A549 (cell line): Measurements from ENCODE around the gene SELP. TPM values are rescaled to one million over a fixed set of nuclear protein-coding genes. Genes with fewer than 3 reads are reported as not detected.

ENCODE experiments used
- ATAC-seq, 2 experiments: fragments of 200-7000 bp in 1 of 2; fragments of >200 bp in 1 of 2; cut with Nextera tagmentation in 1 of 2; cut with Tn5 transposase in 1 of 2; 3 replicates each; pipeline versions ENCODE4 v1.8.0 to v1.9.1; 2018 to 2020; ENCODE audit warnings: mild to moderate bottlenecking in 1 of 2, moderate library complexity in 1 of 2
- CTCF ChIA-PET: fragments of 300-600 bp; sonication (Branson Sonifier 250); formaldehyde crosslinking; extraction: SDS; loops from one replicate; lab custom pipeline; 2021; ENCODE audit warnings: antibody characterized with exemption, inconsistent platforms; lab: Yijun Ruan, JAX
- POLR2A ChIA-PET: fragments of 350-600 bp; formaldehyde crosslinking; extraction: SDS; loops from one replicate; lab custom pipeline; 2021; ENCODE audit warnings: antibody characterized with exemption, inconsistent platforms; lab: Yijun Ruan, JAX
- DNase-seq, 2 experiments: peaks; one replicate each; pipeline versions ENCODE4 v3.0.0 to v3.0.0-alpha.2; 2011 to 2016; ENCODE audit warnings: low read depth in 1 of 2, low spot score in 1 of 2
- FAIRE-seq: peaks from 2 replicates; lab custom pipeline; 2011; peaks lifted over from hg19 to GRCh38; lab: Jason Lieb, UNC
- H3K27ac ChIP-seq, 2 experiments: fragments of >200 bp; sonication (Bioruptor Twin); formaldehyde crosslinking; 3 replicates each; pipeline ENCODE4 v1.5.1; 2016 to 2017
- H3K4me1 ChIP-seq: fragments of >200 bp; sonication (Bioruptor Twin); formaldehyde crosslinking; 3 replicates; pipeline ENCODE4 v1.6.1; 2016
- H3K4me2 ChIP-seq: fragments of >200 bp; sonication (Bioruptor Twin); formaldehyde crosslinking; 3 replicates; pipeline ENCODE4 v1.6.1; 2016
- H3K4me3 ChIP-seq: fragments of >200 bp; sonication (Bioruptor Twin); formaldehyde crosslinking; 3 replicates; pipeline ENCODE4 v1.5.1; 2016
- H3K9me3 ChIP-seq: fragments of >200 bp; sonication (Bioruptor Twin); formaldehyde crosslinking; 3 replicates; pipeline ENCODE4 v1.6.1; 2016
- CBX8 ChIP-seq: fragments of 200-600 bp; sonication (generic); IDR thresholded peaks from 2 replicates; pipeline ENCODE4 v1.6.1; 2016
- CEBPB ChIP-seq, 2 experiments: fragments of >200 bp in 1 of 2; sonication (Bioruptor Twin) in 1 of 2; formaldehyde crosslinking in 1 of 2; IDR thresholded peaks; 2 replicates each; pipeline ENCODE4 v1.6.1; 2012 to 2016
- EHF ChIP-seq: fragments of 250-450 bp; sonication (Bioruptor Pico); IDR thresholded peaks from 2 replicates; pipeline ENCODE4 v1.5.0; 2020; ENCODE audit warnings: mild to moderate bottlenecking
- FOXS1 ChIP-seq: fragments of 250-450 bp; sonication (Bioruptor Pico); IDR thresholded peaks from 2 replicates; pipeline ENCODE4 v1.5.0; 2020; ENCODE audit warnings: mild to moderate bottlenecking, moderate library complexity
- HOXA7 ChIP-seq: fragments of 250-450 bp; sonication (Bioruptor Pico); IDR thresholded peaks from 2 replicates; pipeline ENCODE4 v1.5.0; 2020; ENCODE audit warnings: mild to moderate bottlenecking, moderate library complexity
- HOXB13 ChIP-seq: fragments of 250-450 bp; sonication (Bioruptor Pico); IDR thresholded peaks from 2 replicates; pipeline ENCODE4 v1.5.0; 2020; ENCODE audit warnings: low read depth, mild to moderate bottlenecking, moderate library complexity
- KDM5A ChIP-seq: fragments of 200-600 bp; sonication (generic); IDR thresholded peaks from 2 replicates; pipeline ENCODE4 v1.6.1; 2016; ENCODE audit warnings: antibody characterized with exemption, mild to moderate bottlenecking
- MAZ ChIP-seq: fragments of 150-350 bp; IDR thresholded peaks from 2 replicates; pipeline ENCODE4 v1.6.1; 2014; ENCODE audit warnings: antibody characterized with exemption, low read depth, low read length, borderline replicate concordance
- MYC ChIP-seq: IDR thresholded peaks from 2 replicates; pipeline ENCODE4 v1.6.1; 2012; ENCODE audit warnings: mild to moderate bottlenecking, inconsistent platforms, low read length, improper control_type of control experiment, borderline replicate concordance
- POLR2A ChIP-seq: IDR thresholded peaks from 2 replicates; pipeline ENCODE4 v1.6.1; 2012; ENCODE audit warnings: mild to moderate bottlenecking, low read length
- POLR2AphosphoS2 ChIP-seq: conservative IDR thresholded peaks from 2 replicates; pipeline ENCODE4 v1.6.1; 2012; ENCODE audit warnings: low read length, improper control_type of control experiment, inconsistent platforms
- RCOR1 ChIP-seq: fragments of 150-350 bp; IDR thresholded peaks from 2 replicates; pipeline ENCODE4 v1.6.1; 2014; ENCODE audit warnings: antibody characterized with exemption, low read length, low read depth
- RFX5 ChIP-seq: fragments of 450-650 bp; IDR thresholded peaks from 2 replicates; pipeline ENCODE4 v1.7.1; 2014; ENCODE audit warnings: antibody characterized with exemption, mild to moderate bottlenecking, moderate library complexity
- SREBF2 ChIP-seq: fragments of 450-650 bp; IDR thresholded peaks from 2 replicates; pipeline ENCODE4 v1.6.1; 2014; ENCODE audit warnings: mild to moderate bottlenecking, moderate library complexity
- ZC3H11A ChIP-seq: fragments of 450-650 bp; IDR thresholded peaks from 2 replicates; pipeline ENCODE4 v1.6.1; 2014; ENCODE audit warnings: antibody characterized with exemption, mild to moderate bottlenecking
- WGBS: methylation state at CpG from one replicate; pipeline ENCODE4 v1.1.6; 2017; ENCODE audit errors: missing lambda C conversion rate; 5-methylcytosine and 5-hydroxymethylcytosine counted together
- polyA plus RNA-seq, 4 experiments: library from polyadenylated mRNA; depleted of rRNA in 3 of 4; stranded (reverse); fragments of >200 nt; fragmentation: RNase III in 1 of 4; extraction: RNeasy Plus Mini Kit Qiagen cat#74134 plus additional on column Dnase treatment in 1 of 4; gene quantifications; 2 replicates in 3 of 4; 3 replicates in 1 of 4; pipeline ENCODE4 v1.2.3, GENCODE V29; 2011 to 2017
- TF ChIP-seq, protein P1 (sequence below): fragments of >200 bp; sonication (Bioruptor Twin); formaldehyde crosslinking; IDR thresholded peaks from 3 replicates; pipeline ENCODE4 v1.5.1; 2016
- TF ChIP-seq, protein P2 (sequence below): IDR thresholded peaks from 2 replicates; pipeline ENCODE4 v1.6.1; 2012
- TF ChIP-seq, protein P3 (sequence below): fragments of 150-350 bp; IDR thresholded peaks from 2 replicates; pipeline ENCODE4 v1.6.1; 2014; ENCODE audit warnings: low read depth, mild to moderate bottlenecking, low read length

SELP gene
- polyA plus RNA-seq, 2 of the 4 experiments (the other 2 are of a cell fraction), result not detected

DNA sequence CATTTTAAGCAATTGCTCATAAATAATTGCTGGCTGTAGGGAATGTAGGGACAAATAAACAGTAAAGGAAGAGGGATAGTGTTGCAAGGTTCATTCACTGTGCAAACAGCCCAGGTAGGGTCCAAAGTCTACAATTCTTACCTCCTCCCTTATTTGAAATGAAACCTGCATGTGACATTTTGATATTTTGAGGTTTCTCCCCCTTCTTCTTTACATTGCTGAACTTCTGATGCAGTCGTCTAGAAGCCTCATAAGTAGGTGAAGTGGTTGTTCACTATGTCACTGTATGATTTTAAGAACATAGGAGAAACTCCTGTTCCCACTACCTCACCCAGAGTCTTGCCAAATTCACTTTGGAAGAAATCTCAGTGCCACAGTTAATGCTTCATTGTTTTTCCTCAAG lies 59.8 kb downstream of the SELP start:
- ChIA-PET POLR2A (no interaction called here), CTCF (no interaction called here)
- Histone ChIP-seq H3K4me2 (peak overlapping the region; percentile 40), H3K4me1 (peaks cover 26% of the 10 kb centered on the region; the same call in 2 of the 3 replicates), H3K4me3 (no peak overlapping the region), H3K9me3 (no peaks in the 10 kb centered on the region), H3K27ac (no peak overlapping the region)
- DNase-seq, result no peak
- no peak for ATAC-seq
- 9% methylated on average over 1 of the region's 1 CpG for WGBS
- TF ChIP-seq, protein P1, sequence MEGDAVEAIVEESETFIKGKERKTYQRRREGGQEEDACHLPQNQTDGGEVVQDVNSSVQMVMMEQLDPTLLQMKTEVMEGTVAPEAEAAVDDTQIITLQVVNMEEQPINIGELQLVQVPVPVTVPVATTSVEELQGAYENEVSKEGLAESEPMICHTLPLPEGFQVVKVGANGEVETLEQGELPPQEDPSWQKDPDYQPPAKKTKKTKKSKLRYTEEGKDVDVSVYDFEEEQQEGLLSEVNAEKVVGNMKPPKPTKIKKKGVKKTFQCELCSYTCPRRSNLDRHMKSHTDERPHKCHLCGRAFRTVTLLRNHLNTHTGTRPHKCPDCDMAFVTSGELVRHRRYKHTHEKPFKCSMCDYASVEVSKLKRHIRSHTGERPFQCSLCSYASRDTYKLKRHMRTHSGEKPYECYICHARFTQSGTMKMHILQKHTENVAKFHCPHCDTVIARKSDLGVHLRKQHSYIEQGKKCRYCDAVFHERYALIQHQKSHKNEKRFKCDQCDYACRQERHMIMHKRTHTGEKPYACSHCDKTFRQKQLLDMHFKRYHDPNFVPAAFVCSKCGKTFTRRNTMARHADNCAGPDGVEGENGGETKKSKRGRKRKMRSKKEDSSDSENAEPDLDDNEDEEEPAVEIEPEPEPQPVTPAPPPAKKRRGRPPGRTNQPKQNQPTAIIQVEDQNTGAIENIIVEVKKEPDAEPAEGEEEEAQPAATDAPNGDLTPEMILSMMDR, result no peak
- TF ChIP-seq KDM5A, result no peak
- no peak for TF ChIP-seq RFX5
- no peak for TF ChIP-seq EHF
- TF ChIP-seq, protein P2, sequence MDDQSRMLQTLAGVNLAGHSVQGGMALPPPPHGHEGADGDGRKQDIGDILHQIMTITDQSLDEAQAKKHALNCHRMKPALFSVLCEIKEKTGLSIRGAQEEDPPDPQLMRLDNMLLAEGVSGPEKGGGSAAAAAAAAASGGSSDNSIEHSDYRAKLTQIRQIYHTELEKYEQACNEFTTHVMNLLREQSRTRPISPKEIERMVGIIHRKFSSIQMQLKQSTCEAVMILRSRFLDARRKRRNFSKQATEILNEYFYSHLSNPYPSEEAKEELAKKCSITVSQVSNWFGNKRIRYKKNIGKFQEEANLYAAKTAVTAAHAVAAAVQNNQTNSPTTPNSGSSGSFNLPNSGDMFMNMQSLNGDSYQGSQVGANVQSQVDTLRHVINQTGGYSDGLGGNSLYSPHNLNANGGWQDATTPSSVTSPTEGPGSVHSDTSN, result no peak
- no peak for TF ChIP-seq FOXS1
- no peak for TF ChIP-seq ZC3H11A
- TF ChIP-seq MAZ, result no peak
- no peak for TF ChIP-seq MYC
- no peak for TF ChIP-seq HOXB13 (CRISPR knock-in tag)
- FAIRE-seq, result no peak

DNA sequence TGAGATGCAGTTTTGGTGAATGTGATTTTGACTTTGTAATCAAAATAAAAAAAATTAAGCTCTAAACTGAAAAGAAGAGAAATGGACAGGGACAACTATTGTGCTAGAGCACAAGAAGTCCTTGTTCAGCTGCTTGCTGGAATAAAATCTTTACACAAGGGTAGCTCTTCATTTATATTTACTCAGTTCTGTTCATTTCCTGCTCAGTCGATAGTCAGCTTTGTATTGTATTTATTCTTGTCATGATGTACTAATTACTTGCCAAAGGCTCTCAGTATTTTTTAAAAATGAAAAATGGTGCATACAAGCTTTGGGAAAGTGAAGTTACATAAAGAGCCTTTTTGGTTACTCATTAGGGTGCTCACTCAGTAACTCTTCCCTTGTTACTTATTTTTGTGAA lies 61.4 kb downstream of the SELP start:
- ChIA-PET CTCF (interaction anchor here (1.1 to 1.4 kb wide), 2 partner anchors 9 to 22 kb away, joined by 3 to 4 read pairs; no protein-coding TSS in a partner anchor), POLR2A (no interaction called here)
- WGBS, result 10% methylated on average over 1 of the region's 1 CpG
- Histone ChIP-seq H3K9me3 (0 out of 3 replicates have a peak, but pooled peaks cover 3% of the 10 kb centered on the region), H3K4me3 (no peak overlapping the region), H3K27ac (no peak overlapping the region), H3K4me1 (peaks cover 26% of the 10 kb centered on the region; the same call in 2 of the 3 replicates), H3K4me2 (no peak overlapping the region)
- FAIRE-seq (no peak), DNase-seq (no peak), ATAC-seq (no peak)
- no peak for TF ChIP-seq POLR2A
- TF ChIP-seq RCOR1, result no peak
- TF ChIP-seq SREBF2, result no peak

DNA sequence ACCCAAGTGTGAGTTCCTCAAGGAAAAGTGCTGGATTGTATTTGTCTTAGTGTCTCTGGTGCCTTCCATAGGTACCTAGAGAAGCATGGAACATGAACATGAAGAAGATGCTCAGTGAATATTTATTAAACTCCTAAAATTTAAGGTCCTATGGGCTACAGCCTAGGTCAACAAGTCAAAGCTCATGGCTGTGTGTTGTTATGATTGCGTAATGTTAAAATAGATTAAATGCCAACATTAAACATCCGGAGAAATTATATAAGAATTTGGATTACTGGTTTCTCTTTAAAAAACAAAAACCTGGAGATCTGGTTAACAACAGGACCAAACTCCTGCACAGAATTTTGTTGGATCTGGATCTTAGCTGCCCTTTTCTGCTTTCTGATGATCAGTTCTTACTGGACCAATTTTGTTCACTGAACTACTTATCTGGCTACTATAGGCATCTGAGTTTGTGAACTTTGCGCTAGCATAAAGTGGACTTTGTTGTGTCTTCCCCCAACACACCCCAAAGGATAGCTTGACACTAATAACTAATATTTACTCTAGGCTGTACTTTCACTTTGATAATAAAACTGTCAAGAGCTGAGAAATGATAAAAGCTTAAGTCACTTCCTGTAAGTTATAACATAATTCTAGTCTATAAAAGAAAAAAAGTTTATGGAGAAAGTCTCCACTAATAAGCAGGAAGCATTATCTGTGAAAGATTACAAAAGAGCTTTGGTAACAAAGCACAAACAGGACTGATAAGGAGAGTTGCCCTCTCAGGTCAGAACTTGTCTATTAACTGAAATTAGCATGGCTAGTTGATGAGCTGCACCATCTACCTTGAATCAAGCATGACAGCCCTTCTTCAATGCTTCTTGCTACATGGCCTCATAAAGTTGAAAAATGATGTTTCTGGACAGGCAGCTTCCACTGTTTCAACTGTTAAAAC lies 64.3 kb downstream of the SELP start:
- 0 out of 3 replicates have a peak overlapping the region, but pooled peaks have one; percentile 10 for H3K4me2 ChIP-seq
- H3K9me3 ChIP-seq, result 0 out of 3 replicates have a peak, but pooled peaks cover 9% of the 10 kb centered on the region
- ATAC-seq (no peak), DNase-seq (no peak), FAIRE-seq (no peak)
- ChIA-PET POLR2A (no interaction called here), CTCF (interaction anchor here (1.4 kb wide), 1 partner anchor 36 kb away, joined by 5 read pairs; no protein-coding TSS in a partner anchor)
- TF ChIP-seq CBX8 (no peak), CEBPB (IDR thresholded peaks at IDR 0.05) (peak; percentile 35 to 65; a peak in 3 of 4 replicates), POLR2AphosphoS2 (no peak), HOXA7 (CRISPR knock-in tag) (no peak)
- TF ChIP-seq, protein P3, sequence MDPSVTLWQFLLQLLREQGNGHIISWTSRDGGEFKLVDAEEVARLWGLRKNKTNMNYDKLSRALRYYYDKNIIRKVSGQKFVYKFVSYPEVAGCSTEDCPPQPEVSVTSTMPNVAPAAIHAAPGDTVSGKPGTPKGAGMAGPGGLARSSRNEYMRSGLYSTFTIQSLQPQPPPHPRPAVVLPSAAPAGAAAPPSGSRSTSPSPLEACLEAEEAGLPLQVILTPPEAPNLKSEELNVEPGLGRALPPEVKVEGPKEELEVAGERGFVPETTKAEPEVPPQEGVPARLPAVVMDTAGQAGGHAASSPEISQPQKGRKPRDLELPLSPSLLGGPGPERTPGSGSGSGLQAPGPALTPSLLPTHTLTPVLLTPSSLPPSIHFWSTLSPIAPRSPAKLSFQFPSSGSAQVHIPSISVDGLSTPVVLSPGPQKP, result no peak
- WGBS, result 65% methylated on average over 3 of the region's 3 CpGs
- H3K4me3 ChIP-seq, result no peak overlapping the region
- H3K27ac ChIP-seq, result no peak overlapping the region
- H3K4me1 ChIP-seq, result peaks cover 12% of the 10 kb centered on the region; the same call in 2 of the 3 replicates
